NCI-H128 (cell line): ENCODE measurements around the gene CRYBA1.

Experiments
- DNase-seq: peaks from one replicate; lab custom pipeline; 2025; ENCODE audit not compliant: unreplicated experiment; lab: John Stamatoyannopoulos, UW

Gene CRYBA1

GRCh38 chr17:29278692-29279091, 32.0 kb downstream of the CRYBA1 start:
- DNase-seq, result no peak

GRCh38 chr17:29279397-29280070, 32.9 kb downstream of the CRYBA1 start:
- no peak for DNase-seq

GRCh38 chr17:29283496-29283895, 36.8 kb downstream of the CRYBA1 start:
- DNase-seq, result no peak

GRCh38 chr17:29283961-29284360, 37.3 kb downstream of the CRYBA1 start:
- DNase-seq, result no peak

- DNase-seq, result no peak
These were observed 43.2 kb downstream of the CRYBA1 start for GRCh38 chr17:29289852-29290251.

GRCh38 chr17:29291163-29291752, 44.6 kb downstream of the CRYBA1 start:
- DNase-seq, result no peak

GRCh38 chr17:29292071-29292991, 45.7 kb downstream of the CRYBA1 start:
- no peak for DNase-seq

- no peak for DNase-seq
These were observed 46.6 kb downstream of the CRYBA1 start for GRCh38 chr17:29292992-29293889.

- DNase-seq, result peak; percentile 94
These were observed 47.4 kb downstream of the CRYBA1 start, which contains the start of gene NUFIP2 for GRCh38 chr17:29293890-29294579. NUFIP2 (minus strand) TSS chr17:29294148; CDS start chr17:29294059, 89 bp downstream.

- no peak for DNase-seq
These were observed 47.9 kb downstream of the CRYBA1 start for GRCh38 chr17:29294580-29294900.

- no peak for DNase-seq
These were observed 48.8 kb downstream of the CRYBA1 start for GRCh38 chr17:29295420-29295819.

- no peak for DNase-seq
These were observed 52.4 kb downstream of the CRYBA1 start for GRCh38 chr17:29299031-29299430.

- DNase-seq, result no peak
These were observed 56.7 kb downstream of the CRYBA1 start for GRCh38 chr17:29303386-29303785.
